H7 (cell line): ENCODE results near the gene MAP3K2. TPM values are rescaled to one million over a fixed set of nuclear protein-coding genes. Genes with fewer than 3 reads are reported as not detected.

Experiments used
- DNase-seq: peaks from one replicate; pipeline ENCODE4 v3.0.0; 2012
- H3K27me3 ChIP-seq: 2 replicates; pipeline ENCODE4 v1.6.0; 2011; ENCODE audit warnings: mild to moderate bottlenecking, low read length; ENCODE audit not compliant: control insufficient read depth, insufficient read depth
- H3K36me3 ChIP-seq: replicated peaks from 2 replicates; pipeline ENCODE4 v1.5.1; 2011; ENCODE audit warnings: low read length; ENCODE audit not compliant: control insufficient read depth, insufficient read depth
- H3K4me3 ChIP-seq: 2 replicates; pipeline ENCODE4 v1.5.1; 2011; ENCODE audit warnings: low read depth, mild to moderate bottlenecking, control low read depth, low read length, moderate library complexity; ENCODE audit not compliant: insufficient read depth
- total RNA-seq: library from RNA; depleted of rRNA; stranded (reverse); fragments of >200 nt; shearing (Covaris generic); gene quantifications from 2 replicates; pipeline ENCODE4 v1.2.3, GENCODE V29; 2014

MAP3K2 gene
- total RNA-seq, 1 experiment from 2014 or later: 18.0 TPM

GRCh38 chr2:127386764-127387654, 766 bp downstream of the MAP3K2 start:
- H3K4me3 ChIP-seq: peak overlapping the region; percentile 86

DNA sequence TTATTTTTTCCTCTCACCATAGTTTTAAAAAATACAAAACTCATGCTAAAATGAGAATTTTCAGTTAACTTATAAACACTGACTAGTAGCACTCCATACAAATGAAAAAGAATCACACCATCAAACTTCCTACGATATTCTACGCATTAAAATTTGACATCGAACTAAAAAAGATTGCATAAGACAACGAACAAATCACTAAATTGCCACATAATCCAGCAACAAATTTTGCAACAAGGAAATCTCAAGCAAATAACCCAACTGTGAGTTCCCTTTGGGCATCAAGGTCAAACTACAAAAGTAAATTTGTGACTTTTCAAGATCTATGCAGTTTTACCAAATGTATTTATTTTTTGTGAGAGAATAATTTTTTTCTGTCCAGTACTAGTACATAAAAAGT, 1.5 kb downstream of the MAP3K2 start:
- DNase-seq: no peak
- Histone ChIP-seq H3K27me3 (no peaks in the 10 kb centered on the region), H3K4me3 (no peak overlapping the region), H3K36me3 (no peaks in the 10 kb centered on the region)

More at GRCh38 chr2:127386764-127387654, 766 bp downstream of the MAP3K2 start:
- no peaks in the 10 kb centered on the region for H3K27me3 ChIP-seq
- no peaks in the 10 kb centered on the region for H3K36me3 ChIP-seq
- DNase-seq: peak; percentile 90

GRCh38 chr2:127384529-127384928, 3.2 kb downstream of the MAP3K2 start:
- Histone ChIP-seq H3K36me3 (no peaks in the 10 kb centered on the region), H3K27me3 (no peaks in the 10 kb centered on the region), H3K4me3 (no peak overlapping the region)
- DNase-seq: no peak

DNA sequence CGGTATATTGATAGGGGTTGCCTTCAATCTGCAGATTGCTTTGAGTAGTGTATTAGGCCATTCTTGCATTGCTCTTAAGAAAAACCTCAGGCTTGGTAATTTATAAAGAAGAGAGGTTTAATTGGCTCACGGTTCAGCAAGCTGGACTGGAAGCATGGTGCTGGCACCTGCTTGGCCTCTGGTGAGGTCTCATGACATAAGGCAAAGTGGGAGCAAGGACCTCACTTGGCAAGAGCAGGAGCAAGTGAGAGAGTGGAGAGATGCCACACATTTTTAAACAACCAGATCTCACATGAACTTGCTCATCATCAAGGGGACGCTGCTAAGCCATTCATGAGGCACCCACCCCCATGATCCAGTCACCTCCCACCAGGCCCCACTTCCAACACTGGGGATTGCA, 4.9 kb downstream of the MAP3K2 start:
- no peak for DNase-seq
- Histone ChIP-seq H3K27me3 (no peaks in the 10 kb centered on the region), H3K4me3 (no peak overlapping the region), H3K36me3 (no peaks in the 10 kb centered on the region)

GRCh38 chr2:127381762-127382161, 6.0 kb downstream of the MAP3K2 start:
- DNase-seq: no peak
- no peak overlapping the region for H3K4me3 ChIP-seq
- no peaks in the 10 kb centered on the region for H3K36me3 ChIP-seq
- no peaks in the 10 kb centered on the region for H3K27me3 ChIP-seq

- Histone ChIP-seq H3K4me3 (no peak overlapping the region), H3K36me3 (no peaks in the 10 kb centered on the region), H3K27me3 (no peaks in the 10 kb centered on the region)
- DNase-seq: no peak
Measured at GRCh38 chr2:127379712-127380355, 7.9 kb downstream of the MAP3K2 start.

GRCh38 chr2:127378720-127379119, 9.1 kb downstream of the MAP3K2 start:
- no peaks in the 10 kb centered on the region for H3K36me3 ChIP-seq
- H3K27me3 ChIP-seq: no peaks in the 10 kb centered on the region
- H3K4me3 ChIP-seq: no peak overlapping the region
- DNase-seq: no peak

DNA sequence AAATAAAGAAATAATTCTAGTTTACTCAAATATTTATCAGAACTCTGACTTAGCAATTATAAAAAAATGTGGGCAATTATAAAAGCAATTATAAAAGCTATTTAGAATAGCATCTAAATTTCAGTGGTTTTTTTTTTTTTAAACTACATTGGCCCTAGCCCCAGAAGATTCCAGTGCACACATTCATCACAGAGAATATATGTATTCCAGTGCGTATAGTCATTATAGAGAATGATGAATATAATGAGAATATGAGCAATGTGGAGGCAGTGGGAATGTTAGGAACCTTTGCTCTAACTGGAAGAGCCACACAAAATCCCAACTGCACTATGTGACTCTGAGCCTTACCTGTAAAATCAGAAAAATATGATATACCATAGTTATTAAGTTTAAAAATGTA, 10.5 kb downstream of the MAP3K2 start:
- Histone ChIP-seq H3K36me3 (no peaks in the 10 kb centered on the region), H3K27me3 (no peaks in the 10 kb centered on the region), H3K4me3 (no peak overlapping the region)
- DNase-seq: no peak

GRCh38 chr2:127376257-127376656, 11.5 kb downstream of the MAP3K2 start:
- DNase-seq: no peak
- Histone ChIP-seq H3K27me3 (no peaks in the 10 kb centered on the region), H3K4me3 (no peak overlapping the region), H3K36me3 (no peaks in the 10 kb centered on the region)

DNA sequence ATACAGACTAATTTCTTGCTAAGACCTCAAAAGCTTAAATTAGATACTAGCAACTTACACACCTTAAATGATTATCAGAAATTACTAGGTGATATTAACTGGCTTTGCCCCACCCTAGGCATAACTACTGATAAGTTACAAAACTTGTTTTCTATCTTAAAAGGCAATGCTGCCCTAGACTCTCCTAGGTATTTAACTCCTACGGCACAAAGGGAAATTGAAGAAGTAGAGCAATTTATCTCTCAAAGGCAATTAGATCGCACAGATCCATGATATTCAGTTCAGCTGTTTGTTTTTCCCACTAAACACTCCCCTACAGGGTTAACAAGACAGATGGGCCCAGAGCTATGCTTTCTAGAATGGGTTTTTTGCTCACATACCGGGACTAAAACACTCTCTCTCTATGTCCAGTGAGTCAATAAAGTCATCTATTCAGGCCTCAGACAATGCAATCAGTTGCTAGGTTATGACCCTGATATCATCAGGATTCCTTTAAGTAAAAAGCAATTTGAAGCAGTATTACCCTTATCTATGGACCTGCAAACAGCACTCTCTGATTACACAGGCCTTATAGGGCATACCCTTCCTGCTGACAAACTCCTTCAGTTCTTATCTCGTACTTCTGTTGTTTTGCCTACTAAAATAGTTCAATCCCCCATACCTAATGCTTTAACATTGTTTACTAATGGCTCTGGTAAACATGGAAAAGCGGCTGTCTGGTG, 14.3 kb downstream of the MAP3K2 start:
- no peaks in the 10 kb centered on the region; the same call in 1 of the 2 replicates for H3K27me3 ChIP-seq
- H3K4me3 ChIP-seq: no peak overlapping the region
- no peak for DNase-seq

DNA sequence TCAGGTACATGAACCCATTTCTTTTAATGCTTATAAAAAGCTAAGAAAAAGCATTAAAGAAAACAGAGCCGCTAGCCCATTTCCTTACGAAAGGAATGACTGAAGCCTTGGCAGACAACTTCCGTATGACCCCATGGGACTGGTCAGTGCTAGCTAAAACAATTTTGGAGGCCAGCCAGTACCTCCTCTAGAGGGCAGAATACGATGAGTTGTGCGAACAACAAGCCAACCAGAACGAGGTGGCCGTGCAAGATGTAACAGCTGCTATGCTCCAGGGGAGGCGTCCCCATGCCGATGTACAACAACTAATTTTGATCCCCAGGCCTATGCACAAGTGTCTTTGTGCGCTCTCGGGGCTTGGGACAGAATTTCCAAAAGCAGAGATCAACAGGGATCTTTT, 16.7 kb downstream of the MAP3K2 start:
- H3K36me3 ChIP-seq: no peaks in the 10 kb centered on the region
- no peaks in the 10 kb centered on the region; the same call in 1 of the 2 replicates for H3K27me3 ChIP-seq
- no peak for DNase-seq
- H3K4me3 ChIP-seq: no peak overlapping the region

More for the DNA sequence above, 14.3 kb downstream of the MAP3K2 start:
- H3K36me3 ChIP-seq: no peaks in the 10 kb centered on the region

DNA sequence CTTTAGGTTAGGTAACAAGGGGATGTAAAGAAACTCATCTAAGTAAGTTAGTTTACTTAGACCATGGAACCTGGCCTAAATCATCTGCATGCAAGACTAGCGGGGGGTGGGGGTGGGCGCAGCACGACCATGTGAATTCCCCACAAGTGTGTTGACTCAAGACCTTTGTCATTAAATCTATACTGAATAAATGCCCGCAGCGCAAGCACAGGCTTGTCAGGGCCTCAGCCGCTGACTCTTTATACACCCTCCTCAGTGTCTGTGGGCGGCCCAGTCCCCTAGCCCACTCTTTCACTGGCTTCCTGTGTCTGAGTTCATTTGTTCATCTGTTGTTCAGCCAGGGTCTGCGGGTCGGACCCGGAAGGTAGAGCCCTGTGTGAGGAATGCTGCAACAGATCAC, 17.8 kb downstream of the MAP3K2 start:
- H3K27me3 ChIP-seq: no peaks in the 10 kb centered on the region; the same call in 1 of the 2 replicates
- DNase-seq: no peak
- H3K36me3 ChIP-seq: no peaks in the 10 kb centered on the region
- H3K4me3 ChIP-seq: no peak overlapping the region

DNA sequence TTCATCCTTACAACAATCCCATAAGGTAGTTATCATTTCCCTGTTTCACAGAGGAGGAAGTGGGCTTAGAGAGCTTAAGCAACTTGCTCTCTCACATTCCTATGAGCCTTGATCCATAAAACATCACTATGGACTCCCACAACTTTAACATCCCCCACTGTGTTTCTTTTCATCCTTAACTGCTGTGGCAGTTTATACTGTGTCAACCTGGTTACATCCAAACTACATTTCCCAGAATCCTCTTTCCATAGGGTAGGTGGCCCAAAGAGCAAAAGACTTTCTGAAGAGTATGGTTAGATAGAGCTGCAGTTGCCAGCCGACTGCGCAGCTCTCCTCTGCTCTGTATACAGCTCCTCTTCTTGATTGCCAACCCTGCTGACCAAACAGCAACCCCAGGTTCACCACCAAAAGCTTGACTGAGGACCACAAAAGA, 22.5 kb downstream of the MAP3K2 start:
- no peaks in the 10 kb centered on the region for H3K36me3 ChIP-seq
- DNase-seq: peak; percentile 21
- H3K4me3 ChIP-seq: no peak overlapping the region
- H3K27me3 ChIP-seq: no peaks in the 10 kb centered on the region; the same call in 1 of the 2 replicates

DNA sequence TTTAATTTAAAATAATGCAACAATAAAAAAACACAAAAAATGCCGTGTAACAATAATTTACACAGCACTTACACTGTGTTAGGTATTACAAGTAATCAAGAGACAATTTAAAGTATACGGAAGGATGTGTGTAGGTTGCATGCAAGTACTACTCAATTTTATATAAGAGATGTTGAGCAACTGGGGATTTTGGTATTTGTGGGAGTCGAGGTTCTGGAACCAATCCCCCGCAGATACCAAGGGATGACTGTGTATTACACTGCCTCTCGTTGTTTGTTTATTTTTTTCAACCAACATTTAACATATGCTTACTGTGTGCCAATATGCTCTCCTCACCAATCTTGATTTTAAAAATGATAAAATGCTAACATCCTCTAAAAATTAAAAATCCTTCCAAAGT, 24.8 kb downstream of the MAP3K2 start:
- H3K27me3 ChIP-seq: no peaks in the 10 kb centered on the region
- no peak for DNase-seq
- no peaks in the 10 kb centered on the region for H3K36me3 ChIP-seq
- H3K4me3 ChIP-seq: no peak overlapping the region
